NCI-H2107 treated with DMSO at 0.1 percent for 48 hours (cell line): ENCODE data around the gene MTA3.

ENCODE experiments used
- DNase-seq: peaks from one replicate; lab custom pipeline; 2025; ENCODE audit not compliant: unreplicated experiment; lab: John Stamatoyannopoulos, UW

The MTA3 gene

DNA sequence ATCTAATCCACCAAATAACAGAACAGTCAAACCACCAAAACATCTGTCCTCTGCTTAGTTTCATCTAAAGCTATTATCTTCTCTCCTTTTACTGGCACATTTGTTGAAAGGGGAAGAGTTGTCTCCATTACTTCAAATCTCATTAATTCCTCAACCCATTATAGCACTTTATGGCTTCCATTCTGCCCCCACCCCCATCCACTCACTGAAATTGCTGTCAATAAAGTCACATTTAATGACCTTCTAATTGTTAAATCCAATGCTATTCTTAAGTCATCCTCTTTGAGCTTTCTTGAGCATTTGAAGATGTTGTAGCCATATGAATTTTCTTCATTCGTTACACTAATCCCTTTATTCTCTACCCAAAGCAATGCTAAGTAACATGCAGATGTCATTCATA, 190.3 kb downstream of the MTA3 start:
- no peak for DNase-seq

DNA sequence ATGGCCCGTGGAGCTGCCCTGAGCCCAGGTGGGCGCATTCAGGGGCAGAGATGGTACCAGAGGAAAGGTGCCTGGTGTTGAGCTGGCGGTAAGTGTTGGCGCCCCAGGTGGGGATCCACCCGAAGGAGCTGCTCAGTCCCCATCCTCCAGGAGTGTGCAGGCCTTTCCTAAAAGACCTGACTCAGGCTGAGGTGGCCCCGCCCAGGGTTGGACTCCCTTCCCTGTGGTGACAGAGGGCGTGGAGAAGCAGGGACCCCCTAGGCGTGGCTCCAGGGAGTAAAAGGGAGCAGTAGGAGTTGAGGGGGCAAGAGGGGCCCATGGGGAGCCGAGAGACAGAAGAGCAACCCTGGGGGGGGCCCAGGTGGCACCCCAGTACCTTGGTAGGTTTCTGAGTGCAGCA, 193.1 kb downstream of the MTA3 start:
- no peak for DNase-seq

DNA sequence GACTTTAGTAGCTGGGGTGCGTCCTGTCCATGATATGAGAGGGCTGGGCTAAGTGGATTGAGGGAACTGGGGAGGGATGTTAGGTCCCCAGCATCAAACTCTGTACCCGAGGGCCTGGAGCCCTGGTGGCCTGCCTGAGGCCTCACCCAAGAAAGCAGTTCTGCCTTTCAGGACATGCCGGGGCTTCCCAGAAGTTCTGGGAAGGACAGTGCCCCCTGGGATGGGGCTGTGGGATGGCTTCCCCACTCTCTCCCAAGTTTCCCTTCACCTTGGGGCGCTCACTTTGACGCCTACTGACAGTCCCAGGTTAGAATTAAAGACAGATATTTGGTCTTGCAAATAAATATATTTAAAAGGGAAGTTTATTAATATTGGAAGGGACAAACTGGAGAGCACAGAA, 193.7 kb downstream of the MTA3 start:
- DNase-seq: no peak

DNA sequence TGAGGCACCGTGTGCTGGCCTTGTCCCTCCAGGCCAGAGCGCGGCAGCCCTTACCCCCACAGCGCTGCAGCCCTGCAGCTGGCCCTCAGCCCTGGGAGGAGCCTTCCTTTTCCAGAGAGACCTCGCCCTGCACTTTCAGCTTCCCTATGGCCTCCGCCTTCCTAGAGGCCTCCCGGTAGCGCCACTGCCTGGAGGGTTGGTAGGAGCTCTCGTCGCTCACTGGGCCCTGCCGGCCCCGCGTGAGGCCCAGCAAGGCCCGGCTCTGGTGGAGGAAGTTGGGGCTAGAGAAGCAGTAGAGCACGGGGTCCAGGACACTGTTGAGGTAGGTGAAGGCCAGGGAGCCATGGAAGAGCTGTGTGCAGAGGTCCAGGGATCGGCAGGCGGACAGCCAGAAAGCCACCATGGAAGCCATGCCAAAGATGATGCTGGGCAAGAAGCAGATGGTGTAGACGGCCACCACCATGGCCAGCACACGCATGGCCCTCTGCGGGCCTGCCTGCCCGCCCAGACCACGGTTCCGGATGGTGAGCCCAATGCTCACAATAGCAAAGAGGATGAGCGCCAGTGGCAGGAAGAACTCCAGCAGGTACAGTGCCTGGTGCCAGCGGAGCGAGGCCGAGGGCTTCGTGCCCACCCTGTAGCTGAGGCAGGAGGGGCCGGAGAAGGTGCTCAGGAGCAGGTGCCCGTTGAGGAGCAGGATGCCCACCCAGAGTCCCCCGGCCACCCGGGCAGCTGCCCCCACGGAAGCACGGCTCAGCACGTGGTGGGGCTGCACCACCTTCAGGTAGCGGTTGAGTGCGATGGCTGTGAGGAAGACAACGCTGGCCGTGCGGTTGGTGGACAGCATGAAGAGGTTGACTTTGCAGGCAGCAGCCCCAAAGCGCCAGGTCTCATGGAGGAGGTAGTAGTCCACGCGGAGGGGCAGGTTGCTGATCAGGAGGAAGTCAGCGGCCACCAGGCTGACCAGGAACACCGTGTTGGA, 194.7 kb downstream of the MTA3 start:
- DNase-seq: no peak

DNA sequence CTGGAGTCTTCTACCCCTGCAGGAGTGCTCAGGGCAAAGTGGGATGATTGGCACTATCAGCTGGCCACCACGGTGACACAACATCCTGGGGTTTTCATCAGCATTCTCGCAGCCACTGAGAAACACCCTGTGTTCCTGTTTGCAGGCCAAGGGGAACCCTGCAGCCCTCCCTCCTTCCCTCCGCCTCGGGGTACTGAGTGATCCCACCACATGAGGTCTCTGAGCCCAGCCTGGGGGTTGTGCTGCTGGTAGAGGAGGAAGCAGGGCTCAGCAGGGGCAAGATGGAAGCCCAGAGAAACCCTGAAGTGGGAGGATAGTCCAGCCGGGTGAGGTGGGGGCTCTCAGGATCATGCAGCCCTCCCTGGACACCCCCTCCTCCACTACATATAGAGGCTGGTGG, 195.7 kb downstream of the MTA3 start, which contains the start of gene OXER1:
TSS of gene OXER1 (minus strand) at position 40 of the 400 bp plus-strand sequence. CDS start 73 bp downstream, outside the sequence.
- DNase-seq: no peak

DNA sequence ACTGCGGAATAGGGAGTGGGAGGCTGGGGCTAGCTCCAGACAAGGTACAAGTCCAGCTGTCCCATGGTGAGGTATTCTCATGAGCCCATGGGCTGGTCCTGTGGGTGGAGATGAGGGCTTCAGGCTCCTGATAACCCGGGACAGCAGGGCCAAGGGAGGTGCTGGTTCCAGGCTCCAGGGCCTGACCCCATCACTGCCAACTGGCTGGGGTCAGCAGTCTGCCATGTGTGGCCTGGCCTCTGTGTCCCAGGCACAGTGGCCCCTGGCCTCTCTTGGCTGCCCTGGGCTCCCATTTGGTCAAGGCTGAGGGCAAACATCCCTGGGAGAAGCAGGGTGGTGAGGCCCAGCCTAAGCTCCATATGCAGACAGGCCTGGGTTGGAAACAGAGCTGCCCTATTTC, 196.5 kb downstream of the MTA3 start:
- DNase-seq: no peak

DNA sequence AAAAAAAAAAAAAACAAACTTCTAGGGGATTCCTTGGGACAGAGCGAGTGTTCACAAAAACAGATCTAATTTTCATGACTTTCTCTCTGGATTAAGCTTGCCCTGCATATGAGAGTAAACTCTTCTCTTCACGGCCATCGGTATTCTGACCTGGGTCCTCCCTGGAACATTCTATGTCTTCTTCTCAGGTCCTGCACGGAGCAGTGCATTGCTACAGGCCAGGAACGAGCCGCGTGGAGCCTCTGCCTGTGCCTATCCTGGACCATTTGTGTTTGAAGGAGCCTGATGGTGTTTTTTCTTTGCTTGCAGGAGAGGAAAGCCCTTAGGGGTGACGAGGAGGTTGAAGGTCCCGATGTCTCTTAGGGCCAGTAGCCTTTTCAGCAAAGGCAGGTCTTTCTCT, 197.3 kb downstream of the MTA3 start:
- DNase-seq: no peak

DNA sequence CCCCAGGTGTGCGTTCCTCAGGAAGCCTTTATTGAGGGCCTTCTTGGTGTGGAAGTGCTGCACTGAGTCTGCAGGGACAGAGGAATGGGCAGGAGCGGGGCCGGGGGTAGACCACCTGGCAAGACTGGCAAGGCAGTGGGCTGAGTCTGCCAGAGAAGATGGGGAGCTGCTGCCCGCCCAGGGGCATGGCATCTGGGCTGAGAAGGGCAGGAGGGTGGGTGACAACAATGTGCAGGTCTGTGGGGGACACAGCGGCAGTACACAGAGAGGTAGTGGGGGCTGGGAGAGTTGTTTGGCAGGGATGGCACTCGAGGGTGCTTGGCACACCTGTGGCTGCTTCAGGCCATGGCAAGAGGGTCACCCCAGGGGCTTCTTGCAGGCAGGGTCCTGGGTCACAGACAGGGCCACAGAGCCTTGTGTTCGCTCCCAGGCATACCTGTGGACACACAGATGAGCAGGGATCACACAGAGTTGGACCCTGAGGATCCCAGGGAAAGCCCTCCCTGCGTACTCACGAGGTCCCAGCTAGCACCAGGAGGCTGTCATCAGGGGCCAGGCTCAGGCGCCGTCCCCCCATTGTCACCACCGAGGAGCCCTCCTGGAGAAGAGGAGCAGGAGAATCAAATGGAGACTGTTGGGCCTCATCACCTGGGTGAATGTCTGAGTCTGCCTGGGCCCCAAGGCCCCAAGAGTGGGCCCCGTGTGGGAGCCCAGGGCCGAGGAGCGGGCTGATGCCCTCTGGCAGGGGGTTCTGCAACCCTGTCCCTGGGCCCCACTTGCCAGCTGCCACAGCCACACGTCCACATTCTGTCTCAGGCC, 198.9 kb downstream of the MTA3 start:
- no peak for DNase-seq

DNA sequence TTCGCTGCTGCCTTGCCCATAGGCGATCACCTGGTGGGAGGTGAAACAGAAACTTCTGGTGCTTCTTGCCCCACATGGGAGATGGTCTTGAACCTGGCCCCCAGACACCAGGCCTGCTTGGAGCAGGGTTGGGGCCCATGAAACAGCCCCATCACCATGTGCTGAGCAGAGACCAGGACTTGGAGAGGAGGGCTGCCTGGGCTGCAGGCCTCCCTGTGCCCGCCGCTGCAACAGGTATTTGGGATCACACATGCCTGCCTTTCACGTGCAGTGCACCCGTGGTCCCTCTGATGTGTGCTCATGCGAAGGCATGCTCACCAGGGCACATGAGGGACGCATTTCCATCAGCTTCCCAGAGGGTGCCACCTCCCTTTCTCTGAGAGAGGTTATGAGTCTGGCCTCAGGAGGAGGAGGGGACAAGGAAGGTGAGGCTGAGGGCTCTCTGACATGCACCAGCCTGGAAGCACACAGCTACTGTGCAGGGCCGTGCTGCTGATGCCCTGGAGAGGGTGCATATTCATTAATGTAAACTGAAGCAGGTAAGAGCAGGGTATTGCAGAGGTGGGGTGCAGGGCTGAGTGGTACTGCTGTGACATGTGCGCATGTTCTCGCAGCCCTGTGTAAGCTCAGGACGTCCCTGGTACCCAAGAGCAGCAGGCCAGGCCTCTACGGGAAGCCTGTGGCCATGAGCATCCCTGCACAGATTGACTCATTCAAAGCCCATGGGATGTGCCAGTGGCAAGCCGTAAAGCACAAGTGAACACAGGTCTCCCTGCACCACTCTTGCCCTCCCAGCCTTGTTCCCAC, 199.7 kb downstream of the MTA3 start:
- no peak for DNase-seq

DNA sequence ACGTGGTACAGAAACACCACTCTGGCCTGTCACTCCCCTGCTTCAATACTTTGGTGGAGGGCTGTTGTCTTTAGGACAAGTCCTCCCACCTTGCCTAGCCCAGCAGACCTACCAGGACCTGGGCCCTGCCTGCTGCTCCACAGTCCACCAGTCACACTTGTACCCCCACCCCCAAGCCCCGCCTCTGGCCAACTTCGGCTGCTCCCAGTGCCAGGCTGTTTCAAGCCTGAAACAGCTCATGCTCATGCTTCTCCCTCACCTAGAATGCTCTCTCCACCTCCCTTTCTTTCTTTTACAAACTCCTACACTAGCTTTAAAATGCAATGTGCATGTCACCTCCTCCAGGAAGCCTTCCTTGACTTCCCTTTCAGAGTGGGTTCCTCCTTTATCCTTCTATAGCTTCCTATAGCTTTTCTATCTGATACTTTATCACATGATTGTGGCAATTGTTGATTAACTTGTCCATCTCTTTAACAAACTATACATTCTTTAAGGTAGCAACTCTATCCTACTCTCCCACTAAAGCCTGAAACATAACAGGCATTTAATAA, 200.3 kb downstream of the MTA3 start:
- DNase-seq: no peak

DNA sequence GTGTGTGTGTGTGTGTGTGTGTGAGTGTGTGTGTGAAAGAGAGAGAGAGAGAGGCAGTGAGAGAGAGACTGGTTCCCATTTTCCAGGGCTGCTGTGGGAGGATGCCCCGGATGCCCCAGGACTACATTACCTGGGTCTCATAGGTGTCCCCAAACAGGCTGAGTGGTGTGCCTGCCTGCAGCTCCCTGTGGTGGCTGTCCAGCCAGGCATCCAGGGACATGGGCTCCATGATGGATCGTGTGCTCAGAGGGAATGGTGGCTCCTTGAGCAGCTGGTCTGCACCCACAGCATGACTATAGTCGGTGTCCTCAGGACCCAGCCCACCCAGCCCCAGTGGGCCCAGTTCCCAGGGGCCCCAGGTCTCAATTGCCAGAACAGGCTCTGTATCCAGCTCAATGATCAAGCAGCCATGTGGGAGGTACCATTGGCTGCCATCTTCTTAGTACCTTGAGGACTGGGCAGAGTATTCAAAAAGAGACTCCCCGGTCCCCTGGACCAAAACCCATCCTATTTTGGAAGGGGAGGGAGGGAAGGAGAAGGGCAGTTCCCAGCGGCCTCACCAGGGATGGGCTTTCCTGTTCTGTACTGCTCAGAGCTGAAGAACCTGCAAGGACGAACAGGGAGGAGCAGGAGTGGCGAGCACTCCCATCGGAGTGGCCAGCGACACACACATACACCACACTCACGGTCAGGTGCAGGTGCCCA, 201.3 kb downstream of the MTA3 start:
- DNase-seq: no peak

DNA sequence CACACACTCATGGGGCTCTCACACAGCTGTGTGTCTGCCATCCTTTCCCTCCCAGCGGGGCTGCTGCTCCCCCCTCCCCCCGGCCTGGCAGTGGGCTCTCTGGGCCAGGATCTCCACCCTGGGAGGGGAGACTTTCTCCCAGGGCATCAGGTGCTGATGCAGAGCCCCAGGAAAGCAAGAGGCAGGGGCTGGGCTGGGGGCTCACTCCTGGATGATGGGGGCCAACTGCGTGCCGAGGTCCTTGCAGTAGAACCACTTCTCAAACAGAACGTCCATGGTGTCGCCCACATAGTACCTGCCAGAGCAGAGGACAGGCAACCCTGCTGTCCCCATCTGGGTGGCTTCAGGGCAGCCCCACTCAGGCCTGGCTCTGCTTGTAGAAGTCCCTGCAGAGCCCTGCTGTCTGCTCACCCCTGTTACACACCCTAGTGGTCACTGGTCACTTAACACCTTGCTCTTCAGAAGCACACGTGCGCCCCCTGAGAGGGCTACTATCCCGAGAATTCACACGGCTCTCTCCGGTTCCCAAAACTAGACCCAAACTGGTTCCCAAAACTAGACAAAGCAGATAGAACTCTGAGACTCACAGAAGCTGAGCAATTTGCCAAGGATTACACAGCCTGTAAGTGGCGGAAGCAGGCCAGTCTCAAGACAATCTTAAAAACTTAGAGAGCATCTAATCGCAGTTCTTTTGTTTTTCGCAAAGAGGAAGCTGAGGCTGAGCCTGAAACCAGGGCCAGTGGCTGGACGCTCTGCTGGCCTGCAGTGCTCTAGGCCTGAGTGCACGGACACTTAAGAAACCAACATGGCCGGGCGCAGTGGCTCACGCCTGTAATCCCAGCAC, 202.1 kb downstream of the MTA3 start:
- DNase-seq: no peak

DNA sequence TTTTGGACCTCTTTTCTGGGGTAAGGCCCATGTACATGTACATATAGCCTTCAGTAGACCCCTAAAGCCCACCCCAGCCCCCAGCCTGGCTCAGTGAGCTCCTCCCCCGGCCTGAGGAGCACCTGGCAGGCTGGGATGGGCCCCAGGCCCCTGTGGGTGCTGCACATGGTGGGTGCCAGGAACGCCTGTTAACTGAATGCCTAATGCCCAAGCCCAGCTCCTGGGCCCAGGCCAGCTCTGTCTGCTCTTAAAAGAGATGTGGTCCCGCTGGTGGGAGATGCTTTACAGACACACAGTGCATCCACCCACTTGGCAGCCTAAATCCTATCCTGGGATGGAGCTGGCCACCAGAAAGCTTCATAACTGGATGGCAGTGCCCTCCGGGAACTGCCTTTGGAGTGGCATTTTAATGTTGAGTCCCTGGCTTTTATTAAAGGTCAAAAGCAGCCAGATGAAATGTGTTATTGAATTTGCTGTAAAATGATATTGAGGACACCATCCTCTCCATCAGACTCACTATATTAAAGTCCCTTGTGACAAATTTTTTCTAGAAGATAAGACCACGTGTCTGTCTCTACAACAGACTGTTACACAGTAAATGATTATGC, 203.2 kb downstream of the MTA3 start:
- DNase-seq: no peak

DNA sequence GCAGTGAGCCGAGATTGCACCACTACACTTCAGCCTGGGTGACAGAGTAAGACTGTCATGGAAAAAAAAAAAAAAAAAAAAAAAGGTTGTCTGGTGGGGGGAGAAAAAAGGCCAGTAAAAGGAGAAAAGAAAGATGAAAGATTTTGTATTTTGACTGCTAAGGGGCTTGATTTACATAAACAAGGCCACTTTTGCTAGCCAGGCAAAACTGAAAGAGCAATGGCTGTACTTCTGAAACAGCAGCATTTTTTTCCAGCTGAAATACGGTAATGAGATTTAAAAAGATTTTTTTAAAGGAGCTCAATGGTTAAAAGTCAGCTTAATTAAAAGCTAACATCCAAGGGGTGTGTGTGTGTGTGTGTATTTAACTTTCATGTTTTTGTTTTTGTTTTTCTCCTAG, 206.8 kb downstream of the MTA3 start:
- no peak for DNase-seq

DNA sequence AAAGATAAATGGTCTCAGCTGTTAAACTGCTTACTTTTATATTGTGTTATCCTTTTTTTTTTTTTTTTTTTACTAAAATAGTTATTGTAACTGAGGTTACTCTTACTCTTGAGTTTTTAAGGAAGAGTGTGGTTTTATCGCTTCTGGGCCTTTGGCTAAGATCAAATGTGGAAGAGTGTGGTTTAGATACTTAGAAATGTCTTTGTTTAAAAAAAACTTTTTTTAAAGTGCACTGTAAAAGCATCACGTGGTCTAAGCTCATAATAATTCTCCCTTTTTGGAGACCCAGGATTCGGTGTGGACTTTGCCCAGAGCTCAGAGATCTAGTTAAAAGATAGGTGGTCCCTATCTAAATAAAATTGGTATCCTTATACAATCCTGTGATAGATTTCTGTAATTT, 207.4 kb downstream of the MTA3 start:
- no peak for DNase-seq

DNA sequence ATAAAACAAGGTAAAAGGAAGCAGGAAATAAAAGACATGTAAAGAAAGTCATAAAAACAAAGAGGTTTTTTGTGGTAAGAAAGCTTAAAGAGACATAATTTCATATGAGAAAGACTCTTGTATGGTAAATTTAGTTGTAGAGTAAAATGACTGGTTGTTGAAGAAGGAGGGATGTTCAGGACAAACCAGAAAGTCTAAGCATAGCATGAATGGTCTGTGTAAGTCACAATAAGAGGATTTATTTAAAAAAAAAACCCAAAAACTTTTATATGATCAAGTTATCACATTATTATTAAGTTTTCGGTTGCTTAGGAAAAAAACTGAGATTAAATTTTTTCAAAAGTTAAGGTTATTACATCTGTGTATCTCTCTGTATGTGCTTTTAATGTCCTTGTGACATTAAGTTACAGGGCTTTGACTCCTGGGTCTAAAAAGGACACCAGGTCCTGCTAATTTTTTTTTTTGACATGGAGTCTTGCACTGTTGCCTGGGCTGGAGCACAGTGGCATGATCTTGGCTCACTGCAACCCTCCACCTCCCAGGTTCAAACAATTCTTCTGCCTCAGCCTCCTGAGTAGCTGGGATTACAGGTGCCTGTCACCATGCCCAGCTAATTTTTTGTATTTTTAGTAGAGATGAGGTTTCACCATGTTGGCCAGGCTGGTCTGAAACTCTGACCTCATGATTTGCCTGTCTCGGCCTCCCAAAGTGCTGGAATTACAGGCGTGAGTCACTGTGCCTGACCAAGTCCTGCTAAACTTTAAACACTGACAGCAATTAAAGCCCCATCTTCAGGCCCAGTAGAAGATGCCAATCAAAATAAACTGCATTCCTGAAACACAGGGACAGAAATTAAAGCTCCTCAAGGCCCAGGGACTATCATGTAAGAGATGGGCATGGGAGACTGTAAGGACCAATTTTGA, 209.7 kb downstream of the MTA3 start:
- no peak for DNase-seq

DNA sequence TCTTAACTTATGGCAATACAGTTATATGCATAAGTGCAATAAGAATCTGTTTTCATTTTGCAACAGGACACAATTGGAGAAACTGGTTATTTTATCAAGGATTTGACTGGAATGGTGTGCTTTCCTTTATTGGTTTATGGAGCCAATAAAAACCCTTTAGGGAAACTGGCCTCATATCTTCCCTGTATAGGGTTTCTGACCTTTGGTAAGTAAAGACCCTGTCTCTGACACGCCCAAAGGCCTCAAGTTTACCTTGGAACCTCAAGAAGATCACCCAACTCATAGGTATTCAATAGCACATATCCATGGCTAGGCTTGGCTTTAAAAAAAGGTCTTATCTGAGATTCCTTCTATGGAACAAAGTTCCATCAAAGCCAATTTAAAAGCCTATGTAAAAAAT, 212.7 kb downstream of the MTA3 start:
- no peak for DNase-seq

DNA sequence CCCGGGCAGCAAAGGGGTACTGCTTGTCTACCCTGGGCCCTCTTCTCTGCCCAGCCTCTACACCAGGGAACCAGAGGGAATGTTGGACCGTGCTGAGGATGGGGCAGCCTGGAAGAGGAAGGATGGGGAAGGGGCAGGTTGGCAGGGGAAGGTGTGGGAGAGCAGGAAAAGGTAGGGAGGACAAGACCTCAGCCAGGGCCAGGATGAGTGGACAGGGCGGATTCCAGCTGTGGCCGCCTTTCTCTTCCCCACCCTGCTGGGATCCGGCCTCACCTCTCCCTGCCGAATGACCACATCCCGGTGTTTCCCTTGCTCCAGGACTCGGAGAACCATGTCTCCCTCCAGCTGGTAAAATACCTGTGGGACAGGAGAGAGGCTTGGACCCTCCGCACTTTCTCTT, 215.1 kb downstream of the MTA3 start:
- DNase-seq: no peak
